ENCODE results near the gene LRRC66. TPM values are rescaled to one million over a fixed set of nuclear protein-coding genes. Genes with fewer than 3 reads are reported as not detected.
A peak's percentile ranks its signal among the peaks of the same experiment; 100 is the strongest.

The LRRC66 gene
- total and polyA plus RNA-seq, 2 of the 13 experiments (the other 11 are each of a cell fraction or from before 2014, with no cell fraction given), result not detected

DNA sequence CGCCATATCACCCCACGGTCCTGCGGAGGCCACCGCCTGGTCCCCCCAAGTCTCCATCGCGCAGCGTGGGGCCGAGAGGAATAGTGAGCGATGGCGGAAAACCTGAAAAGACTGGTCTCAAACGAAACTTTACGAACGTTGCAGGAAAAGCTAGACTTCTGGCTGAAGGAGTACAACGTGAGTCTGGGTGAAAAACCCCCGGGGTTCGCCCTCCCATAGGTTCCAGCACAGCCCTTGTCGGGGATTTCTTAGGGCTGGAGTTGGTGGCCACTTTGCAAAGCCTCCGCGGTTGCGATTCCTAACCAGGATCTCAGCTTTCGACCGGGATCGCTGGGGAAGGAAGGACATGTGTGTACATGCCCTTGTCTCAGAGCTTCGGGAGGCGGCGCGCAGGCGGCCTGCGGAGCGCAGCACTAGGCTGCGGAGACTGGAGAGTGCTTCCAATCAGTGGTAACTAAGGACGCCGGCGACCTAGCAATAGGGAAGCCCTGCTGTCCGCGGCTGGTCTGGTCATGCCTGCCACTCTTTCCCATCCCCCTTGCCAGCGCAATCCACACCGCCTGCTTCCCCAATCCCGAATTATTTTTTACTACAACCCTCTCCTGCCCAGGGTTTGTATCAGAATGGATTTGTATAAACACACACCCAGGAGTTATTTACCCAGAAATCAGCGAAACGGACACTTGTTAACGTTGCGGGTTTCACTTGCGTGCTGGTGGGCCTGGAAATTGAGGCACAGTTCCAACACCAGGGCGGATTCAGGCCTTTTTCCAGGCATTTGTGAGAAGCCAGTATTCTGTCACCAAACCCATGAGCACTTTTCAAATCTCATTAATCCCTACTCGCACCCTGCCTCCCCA lies 31.7 kb upstream of the LRRC66 start (continued):
- TF ChIP-seq ZNF552 (CRISPR knock-in tag; IDR thresholded peaks at IDR 0.05; ENCODE audit: borderline replicate concordance), result peak; percentile 62; the same call in 1 of the 2 replicates
- TF ChIP-seq TOPORS (CRISPR knock-in tag; IDR thresholded peaks at IDR 0.05), result peak; percentile 52

DNA sequence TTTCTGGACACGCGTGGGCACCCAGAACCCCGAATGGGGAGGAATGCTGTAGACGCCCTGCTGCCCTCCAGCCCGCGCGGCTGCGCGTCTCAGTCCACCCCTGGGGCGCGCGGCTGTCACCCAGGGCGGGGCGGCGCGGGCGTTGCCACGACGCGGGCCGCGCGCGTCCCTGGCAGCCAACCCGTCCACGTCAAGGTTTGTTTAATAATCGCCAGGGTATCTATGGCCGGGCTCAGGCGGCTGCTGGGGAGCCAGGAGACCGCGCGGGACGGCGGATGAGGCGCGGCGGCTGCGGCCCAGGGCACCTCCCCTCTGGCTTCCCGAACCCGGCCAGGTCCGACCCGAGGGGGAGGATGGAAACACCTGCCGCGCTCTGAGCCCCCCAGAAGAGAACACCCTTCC lies 31.1 kb upstream of the LRRC66 start, which contains the start of gene SPATA18:
Gene SPATA18 (plus strand): TSS at position 92 of the 402 bp plus-strand sequence. CDS start 401 bp downstream, outside the sequence.
- intact Hi-C loops (cut with micrococcal nuclease; ENCODE audit: unreplicated experiment) (no loop called here), in situ Hi-C loops (cut with HindIII; ENCODE audit: extremely low pct_ligation_motif_present, low pct_unique_long_range_greater_than_20kb) (no loop called here)
- peaks cover 21% of the 10 kb centered on the region for H3K4me1 ChIP-seq (ENCODE audit: insufficient read depth, low read length)
- H3K27me3 ChIP-seq (ENCODE audit: control insufficient read depth in 1 of 2, insufficient read depth in 2 of 2, low read length in 2 of 2), result no peaks in the 10 kb centered on the region; a peak in 1 of 5 replicates
- ATAC-seq (peak; percentile 75), DNase-seq (ENCODE audit: low spot score) (no peak), FAIRE-seq (no peak)
- peak within 1 kb of the TSS; percentile 64 for H3K27ac ChIP-seq (ENCODE audit: extremely low read length, insufficient read depth, low read length)
- TSS peak; percentile 86 for BruUV-seq (replicated peaks)
- no peaks in the 10 kb centered on the region for H4K20me1 ChIP-seq (ENCODE audit: insufficient read depth, low read length)
- POLR2A ChIA-PET, result interaction anchor here (1.4 to 1.9 kb wide), 3 partner anchors 13 to 209 kb away, joined by 6 to 13 read pairs (median 11); partner anchors contain the start of genes DCUN1D4 and SGCB
- no peaks in the 10 kb centered on the region for H3K79me2 ChIP-seq (ENCODE audit: insufficient read depth, low read length)
- peak within 1 kb of the TSS; percentile 73 for H3K9ac ChIP-seq (ENCODE audit: insufficient read depth, low read depth, low read length)
- H3K4me3 ChIP-seq (replicated peaks in 1 of 3; ENCODE audit: insufficient read depth in 1 of 3, low read depth in 2 of 3, low read length in 3 of 3), result peak within 1 kb of the TSS; percentile 70 to 86 (median 81)
- H3K9me3 ChIP-seq (ENCODE audit: low read length), result no peaks in the 10 kb centered on the region
- H3K4me2 ChIP-seq (ENCODE audit: low read depth, low read length), result peak within 1 kb of the TSS; percentile 84
- H2AFZ ChIP-seq (ENCODE audit: low read length), result peak within 1 kb of the TSS; percentile 65
- CTCF ChIA-PET (ENCODE audit: low intra/inter-chr PET ratio, low total read pairs), result no interaction called here
- WGBS (ENCODE audit: low lambda C conversion rate), result 0% methylated on average over 5 of the region's 44 CpGs
- H3K36me3 ChIP-seq (replicated peaks in 1 of 2; ENCODE audit: control insufficient read depth in 1 of 2, insufficient read depth in 2 of 2, low read length in 2 of 2), result no peaks in the 10 kb centered on the region
- TF ChIP-seq STAT5B (CRISPR knock-in tag; IDR thresholded peaks at IDR 0.05) (no peak), ZNF724P (CRISPR knock-in tag; IDR thresholded peaks at IDR 0.05; ENCODE audit: borderline replicate concordance) (0 out of 2 replicates have a peak, but pooled peaks have one; percentile 48), SETDB1 (CRISPR knock-in tag; IDR thresholded peaks at IDR 0.05; ENCODE audit: borderline replicate concordance) (no peak)
- TF ChIP-seq, protein P1, sequence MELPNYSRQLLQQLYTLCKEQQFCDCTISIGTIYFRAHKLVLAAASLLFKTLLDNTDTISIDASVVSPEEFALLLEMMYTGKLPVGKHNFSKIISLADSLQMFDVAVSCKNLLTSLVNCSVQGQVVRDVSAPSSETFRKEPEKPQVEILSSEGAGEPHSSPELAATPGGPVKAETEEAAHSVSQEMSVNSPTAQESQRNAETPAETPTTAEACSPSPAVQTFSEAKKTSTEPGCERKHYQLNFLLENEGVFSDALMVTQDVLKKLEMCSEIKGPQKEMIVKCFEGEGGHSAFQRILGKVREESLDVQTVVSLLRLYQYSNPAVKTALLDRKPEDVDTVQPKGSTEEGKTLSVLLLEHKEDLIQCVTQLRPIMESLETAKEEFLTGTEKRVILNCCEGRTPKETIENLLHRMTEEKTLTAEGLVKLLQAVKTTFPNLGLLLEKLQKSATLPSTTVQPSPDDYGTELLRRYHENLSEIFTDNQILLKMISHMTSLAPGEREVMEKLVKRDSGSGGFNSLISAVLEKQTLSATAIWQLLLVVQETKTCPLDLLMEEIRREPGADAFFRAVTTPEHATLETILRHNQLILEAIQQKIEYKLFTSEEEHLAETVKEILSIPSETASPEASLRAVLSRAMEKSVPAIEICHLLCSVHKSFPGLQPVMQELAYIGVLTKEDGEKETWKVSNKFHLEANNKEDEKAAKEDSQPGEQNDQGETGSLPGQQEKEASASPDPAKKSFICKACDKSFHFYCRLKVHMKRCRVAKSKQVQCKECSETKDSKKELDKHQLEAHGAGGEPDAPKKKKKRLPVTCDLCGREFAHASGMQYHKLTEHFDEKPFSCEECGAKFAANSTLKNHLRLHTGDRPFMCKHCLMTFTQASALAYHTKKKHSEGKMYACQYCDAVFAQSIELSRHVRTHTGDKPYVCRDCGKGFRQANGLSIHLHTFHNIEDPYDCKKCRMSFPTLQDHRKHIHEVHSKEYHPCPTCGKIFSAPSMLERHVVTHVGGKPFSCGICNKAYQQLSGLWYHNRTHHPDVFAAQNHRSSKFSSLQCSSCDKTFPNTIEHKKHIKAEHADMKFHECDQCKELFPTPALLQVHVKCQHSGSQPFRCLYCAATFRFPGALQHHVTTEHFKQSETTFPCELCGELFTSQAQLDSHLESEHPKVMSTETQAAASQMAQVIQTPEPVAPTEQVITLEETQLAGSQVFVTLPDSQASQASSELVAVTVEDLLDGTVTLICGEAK (IDR thresholded peaks at IDR 0.05), result no peak
- TF ChIP-seq, protein P1 (CRISPR knock-in tag; IDR thresholded peaks at IDR 0.05), result no peak
- TF ChIP-seq, protein P2, sequence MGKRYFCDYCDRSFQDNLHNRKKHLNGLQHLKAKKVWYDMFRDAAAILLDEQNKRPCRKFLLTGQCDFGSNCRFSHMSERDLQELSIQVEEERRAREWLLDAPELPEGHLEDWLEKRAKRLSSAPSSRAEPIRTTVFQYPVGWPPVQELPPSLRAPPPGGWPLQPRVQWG (CRISPR knock-in tag; IDR thresholded peaks at IDR 0.05; ENCODE audit: borderline replicate concordance, low read depth), result no peak
- TF ChIP-seq, protein P3, sequence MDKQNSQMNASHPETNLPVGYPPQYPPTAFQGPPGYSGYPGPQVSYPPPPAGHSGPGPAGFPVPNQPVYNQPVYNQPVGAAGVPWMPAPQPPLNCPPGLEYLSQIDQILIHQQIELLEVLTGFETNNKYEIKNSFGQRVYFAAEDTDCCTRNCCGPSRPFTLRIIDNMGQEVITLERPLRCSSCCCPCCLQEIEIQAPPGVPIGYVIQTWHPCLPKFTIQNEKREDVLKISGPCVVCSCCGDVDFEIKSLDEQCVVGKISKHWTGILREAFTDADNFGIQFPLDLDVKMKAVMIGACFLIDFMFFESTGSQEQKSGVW (CRISPR knock-in tag; IDR thresholded peaks at IDR 0.05; ENCODE audit: borderline replicate concordance), result no peak

Measured in HepG2 (cell line).